Right kidney (tissue), 1 donor: Measurements from ENCODE around the gene SLC24A3.

Source experiments
- DNase-seq: peaks from one replicate; pipeline ENCODE4 v3.0.0-alpha.2; 2016

The SLC24A3 gene

DNA sequence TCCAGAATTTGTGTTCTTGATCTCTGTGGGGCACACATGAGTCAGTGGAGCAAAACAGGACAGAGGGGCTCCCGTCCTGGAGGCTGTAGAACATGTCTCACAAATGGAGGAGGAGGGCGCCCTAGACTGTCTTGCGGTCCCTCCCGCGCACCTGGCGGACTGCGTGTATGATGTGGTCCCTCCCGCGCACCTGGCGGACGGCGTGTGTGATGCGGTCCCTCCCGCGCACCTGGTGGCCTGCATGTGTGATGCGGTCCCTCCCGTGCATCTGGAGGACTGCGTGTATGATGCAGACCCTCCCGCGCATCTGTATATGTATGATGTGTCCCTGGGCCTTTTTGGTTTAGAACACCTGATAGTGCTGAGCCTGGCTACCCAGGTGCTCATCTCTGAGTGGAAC, 386.8 kb downstream of the SLC24A3 start:
- DNase-seq = no peak

DNA sequence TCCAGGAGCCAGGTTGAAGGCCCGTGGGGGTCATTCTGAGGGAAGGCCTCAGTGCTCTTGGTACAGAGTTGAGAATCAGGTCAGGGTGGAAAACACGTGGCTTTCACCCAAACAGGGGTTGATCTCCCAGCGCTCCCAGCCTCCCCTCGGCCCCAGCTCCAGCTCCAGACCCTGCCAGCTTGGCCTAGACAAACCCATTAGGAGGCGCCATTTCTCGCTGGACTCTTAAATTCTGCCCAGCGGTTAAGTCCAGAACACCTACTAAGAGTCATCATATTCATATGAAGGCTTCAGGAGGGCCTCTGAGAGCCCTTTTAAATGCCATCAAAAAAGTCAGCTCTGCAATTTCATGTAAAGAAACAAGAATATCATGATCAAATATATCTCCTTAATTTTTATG, 387.6 kb downstream of the SLC24A3 start:
- DNase-seq = no peak

- DNase-seq = no peak
These were observed 388.8 kb downstream of the SLC24A3 start for GRCh38 chr20:19601126-19601810.

- DNase-seq = no peak
These were observed 390.4 kb downstream of the SLC24A3 start for GRCh38 chr20:19602675-19603375.

DNA sequence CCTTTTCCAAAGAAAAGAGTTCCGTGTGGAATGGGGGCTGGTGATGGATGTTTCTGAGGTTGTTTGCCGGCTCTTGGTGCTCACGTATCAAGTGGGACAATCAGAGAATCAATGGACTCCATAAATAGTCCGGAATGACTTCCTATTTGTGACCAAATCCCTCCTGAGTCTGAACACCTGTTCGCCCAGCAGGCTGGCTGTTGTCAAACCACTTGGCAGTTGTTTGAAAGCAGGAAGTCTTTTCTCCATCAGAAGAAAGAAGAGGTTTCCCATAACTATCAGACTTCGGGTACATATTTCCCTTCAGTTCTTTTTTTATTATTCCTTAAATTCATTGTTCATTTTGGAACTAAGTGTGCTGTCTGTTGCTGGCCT, 390.9 kb downstream of the SLC24A3 start:
- no peak for DNase-seq

GRCh38 chr20:19605786-19606485, 393.5 kb downstream of the SLC24A3 start:
- DNase-seq = no peak

GRCh38 chr20:19609642-19610223, 397.3 kb downstream of the SLC24A3 start:
- DNase-seq = no peak

DNA sequence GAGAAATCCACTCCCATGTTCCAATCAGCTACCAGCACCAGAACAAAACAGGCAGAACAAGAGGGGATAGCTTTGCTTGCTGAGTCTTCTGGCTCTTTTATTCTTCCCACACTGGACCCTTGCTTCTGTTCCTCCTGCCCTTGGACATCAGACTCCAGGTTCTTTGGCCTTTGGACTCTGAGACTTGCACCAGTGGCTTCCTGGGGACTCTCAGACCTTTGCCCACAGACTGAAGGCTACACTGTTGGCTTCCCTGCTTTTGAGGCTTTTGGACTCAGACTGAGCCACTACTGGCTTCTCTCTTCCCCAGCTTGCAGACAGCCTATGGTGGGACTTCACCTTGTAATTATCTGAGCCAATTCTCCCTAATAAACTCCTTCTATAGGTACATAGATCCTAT, 403.2 kb downstream of the SLC24A3 start:
- DNase-seq = no peak

DNA sequence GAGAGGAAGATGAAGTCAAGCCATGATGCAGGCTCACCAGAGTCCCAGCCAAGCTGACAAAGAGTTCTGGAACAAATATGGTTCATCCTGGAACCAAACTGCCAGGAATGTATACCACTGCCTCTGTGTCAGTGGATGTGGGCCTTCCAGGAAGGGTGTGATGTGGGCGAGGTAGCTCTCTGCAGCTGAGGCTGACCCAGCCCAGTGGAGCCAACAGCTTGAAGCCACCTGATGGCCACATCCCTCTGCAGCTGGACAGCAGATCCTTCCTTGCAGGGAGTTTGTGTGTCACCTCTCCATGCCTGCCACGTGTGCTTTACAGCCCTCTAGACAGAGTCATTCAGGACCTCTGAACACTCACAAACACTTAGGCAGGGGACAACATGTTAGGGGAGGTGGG, 403.6 kb downstream of the SLC24A3 start:
- DNase-seq = no peak

GRCh38 chr20:19616620-19617019, 404.2 kb downstream of the SLC24A3 start:
- no peak for DNase-seq

- DNase-seq = no peak
These were observed 404.8 kb downstream of the SLC24A3 start for GRCh38 chr20:19617256-19617655.

- DNase-seq = no peak
These were observed 406.3 kb downstream of the SLC24A3 start for GRCh38 chr20:19618711-19619110.

- no peak for DNase-seq
These were observed 407.5 kb downstream of the SLC24A3 start for GRCh38 chr20:19619904-19620430.

- DNase-seq = no peak
These were observed 408.0 kb downstream of the SLC24A3 start for GRCh38 chr20:19620446-19620845.

- no peak for DNase-seq
These were observed 408.6 kb downstream of the SLC24A3 start for GRCh38 chr20:19621072-19621471.

GRCh38 chr20:19624221-19624965, 412.0 kb downstream of the SLC24A3 start:
- DNase-seq = no peak

- no peak for DNase-seq
These were observed 413.0 kb downstream of the SLC24A3 start for GRCh38 chr20:19625426-19625825.

DNA sequence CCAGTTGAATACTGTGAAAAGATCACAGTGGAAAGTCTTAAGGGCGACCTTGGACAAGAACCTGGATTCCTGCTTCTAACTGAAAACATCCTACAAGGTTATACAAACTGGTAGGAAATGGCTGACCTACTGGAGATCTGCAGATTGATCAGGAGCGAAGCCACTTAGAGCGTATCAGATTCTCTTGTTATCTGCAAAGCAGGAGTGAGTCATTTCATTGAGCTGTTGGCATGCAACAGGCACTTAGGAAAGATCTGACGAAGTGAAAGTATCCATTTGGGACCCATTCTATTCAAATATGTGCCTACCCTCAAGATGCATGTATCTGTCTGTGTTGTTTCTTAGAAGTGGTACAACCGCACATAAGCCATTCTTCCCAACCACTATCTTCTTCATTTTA, 414.5 kb downstream of the SLC24A3 start:
- no peak for DNase-seq

DNA sequence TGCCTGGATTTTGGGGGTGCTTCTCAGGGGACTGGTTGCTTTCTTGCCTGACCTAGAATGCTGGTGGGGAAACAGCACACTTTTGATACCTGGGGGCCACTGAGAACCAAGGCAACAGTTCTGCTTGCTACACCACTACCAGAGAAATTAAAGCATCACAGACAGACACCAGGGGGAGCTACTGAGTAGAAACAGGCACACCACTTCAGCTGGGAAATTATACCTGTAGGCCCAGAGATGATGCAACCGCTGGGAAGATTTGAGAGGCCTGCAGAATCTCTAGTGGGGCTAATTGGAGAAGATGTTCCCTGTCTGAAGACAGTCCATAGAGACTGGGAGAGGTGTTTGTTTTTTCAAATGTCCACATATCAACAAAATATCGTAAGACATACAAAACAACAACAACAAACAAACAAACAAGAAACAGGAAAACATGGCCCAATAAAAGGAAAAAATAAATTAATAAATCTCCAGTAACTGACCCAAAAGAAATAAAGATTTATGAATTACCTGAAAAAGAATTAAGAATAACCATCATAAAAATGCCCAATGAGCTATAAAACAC, 416.2 kb downstream of the SLC24A3 start:
- DNase-seq = no peak

GRCh38 chr20:19631410-19631809, 419.0 kb downstream of the SLC24A3 start:
- no peak for DNase-seq

DNA sequence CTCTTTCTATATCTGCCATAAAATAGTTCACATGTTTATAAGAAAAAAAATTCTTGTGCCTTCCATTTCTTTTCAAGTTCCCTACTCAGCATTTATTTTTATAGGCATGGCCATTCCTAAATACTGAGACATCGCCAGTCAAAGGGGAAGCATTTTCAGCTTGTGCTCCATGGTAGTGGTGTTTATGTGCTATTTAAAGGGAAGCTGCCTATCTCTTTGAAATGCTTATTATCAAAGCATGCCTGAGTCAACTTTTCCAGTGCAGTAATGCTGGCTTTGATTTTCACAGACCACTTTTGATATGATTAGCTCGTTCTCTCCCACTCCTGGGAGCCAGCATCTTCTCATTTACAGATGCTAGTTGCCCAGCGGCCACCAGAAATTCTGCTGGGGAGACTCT, 421.5 kb downstream of the SLC24A3 start:
- DNase-seq = no peak
